Omental fat pad (tissue), 4 donors: ENCODE data around the gene TMEM163. TPM values are rescaled to one million over a fixed set of nuclear protein-coding genes. Genes with fewer than 3 reads are reported as not detected.

Experiments
- ATAC-seq: fragments of 150-250 bp; one replicate; pipeline ENCODE4 v1.9.1; 2016; ENCODE audit warnings: mild to moderate bottlenecking, moderate library complexity; ENCODE audit not compliant: low FRiP score
- DNase-seq: peaks from one replicate; pipeline ENCODE4 v3.0.0-alpha.2; 2019; ENCODE audit warnings: low spot score
- total RNA-seq, 4 donors: library from RNA; depleted of rRNA; stranded (reverse); fragments of >200 nt; gene quantifications; one replicate each; pipeline ENCODE4 v1.1.0, GENCODE V29; 2016
- TF ChIP-seq, protein P1 (sequence below), 3 donors: fragments of 450-650 bp; IDR thresholded peaks; one replicate each; pipeline ENCODE4 v1.5.1; 2016 to 2017; ENCODE audit warnings: antibody characterized with exemption in 3 of 3, mild to moderate bottlenecking in 3 of 3, moderate library complexity in 2 of 3

The TMEM163 gene
- total RNA-seq, 4 donors from 2014 or later, result 0.28 to 6.4 (median 1.2) TPM

DNA sequence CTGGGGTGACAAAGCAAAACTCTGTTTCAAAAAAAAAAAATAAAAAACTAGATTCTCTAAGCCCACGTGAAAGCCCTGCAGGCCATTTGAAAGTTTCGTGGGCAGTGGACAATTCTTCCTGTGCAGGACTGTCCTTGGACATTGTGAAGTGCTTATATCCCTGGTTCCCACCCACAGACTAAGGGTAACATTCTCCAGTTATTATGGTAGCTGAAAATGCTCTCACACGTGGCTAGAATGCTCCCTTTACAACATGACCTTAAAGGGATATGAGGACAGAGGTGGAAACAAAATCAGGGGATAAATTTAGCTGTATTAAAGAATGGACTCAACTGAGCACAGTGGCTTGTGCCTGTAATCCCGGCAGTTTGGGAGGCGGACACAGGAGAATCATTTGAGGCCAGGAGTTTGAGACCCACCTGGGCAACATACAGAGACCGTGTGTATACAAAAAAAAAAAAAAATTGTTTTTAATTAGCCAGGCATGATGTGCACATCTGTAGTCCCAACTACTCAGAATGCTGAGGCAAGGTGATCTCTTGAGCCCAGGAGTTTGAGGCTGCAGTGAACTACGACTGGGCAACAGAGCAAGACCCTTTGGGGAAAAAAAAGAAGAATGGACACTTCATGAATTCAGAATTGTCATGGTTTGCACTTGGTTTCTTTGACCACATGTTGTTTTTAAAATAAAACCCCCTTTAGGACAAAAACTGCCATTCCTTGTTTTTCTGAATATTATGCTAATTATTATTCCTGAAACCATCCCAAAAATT is 297.1 kb downstream of the TMEM163 start:
- TF ChIP-seq, protein P1, sequence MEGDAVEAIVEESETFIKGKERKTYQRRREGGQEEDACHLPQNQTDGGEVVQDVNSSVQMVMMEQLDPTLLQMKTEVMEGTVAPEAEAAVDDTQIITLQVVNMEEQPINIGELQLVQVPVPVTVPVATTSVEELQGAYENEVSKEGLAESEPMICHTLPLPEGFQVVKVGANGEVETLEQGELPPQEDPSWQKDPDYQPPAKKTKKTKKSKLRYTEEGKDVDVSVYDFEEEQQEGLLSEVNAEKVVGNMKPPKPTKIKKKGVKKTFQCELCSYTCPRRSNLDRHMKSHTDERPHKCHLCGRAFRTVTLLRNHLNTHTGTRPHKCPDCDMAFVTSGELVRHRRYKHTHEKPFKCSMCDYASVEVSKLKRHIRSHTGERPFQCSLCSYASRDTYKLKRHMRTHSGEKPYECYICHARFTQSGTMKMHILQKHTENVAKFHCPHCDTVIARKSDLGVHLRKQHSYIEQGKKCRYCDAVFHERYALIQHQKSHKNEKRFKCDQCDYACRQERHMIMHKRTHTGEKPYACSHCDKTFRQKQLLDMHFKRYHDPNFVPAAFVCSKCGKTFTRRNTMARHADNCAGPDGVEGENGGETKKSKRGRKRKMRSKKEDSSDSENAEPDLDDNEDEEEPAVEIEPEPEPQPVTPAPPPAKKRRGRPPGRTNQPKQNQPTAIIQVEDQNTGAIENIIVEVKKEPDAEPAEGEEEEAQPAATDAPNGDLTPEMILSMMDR (IDR thresholded peaks at IDR 0.05), result no peak
- no peak for ATAC-seq

DNA sequence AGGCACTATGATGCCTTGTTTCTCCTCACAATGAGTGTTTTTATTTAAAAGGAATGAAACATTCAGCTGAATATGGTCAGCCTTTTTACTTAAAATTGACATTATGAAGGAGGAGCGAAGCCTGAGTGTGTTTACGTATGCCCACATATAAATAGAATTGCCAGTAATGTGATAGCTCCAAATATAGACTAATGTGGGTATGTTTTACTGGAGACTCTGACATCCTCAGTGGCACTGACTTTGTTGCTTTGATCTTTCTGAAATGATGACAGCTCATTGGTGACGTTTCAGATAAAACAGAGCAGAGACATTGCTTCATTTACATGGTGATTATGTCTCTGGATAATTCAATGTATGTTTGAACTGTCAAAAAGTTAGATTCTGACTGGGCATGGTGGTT is 297.9 kb downstream of the TMEM163 start:
- ATAC-seq, result no peak
- DNase-seq, result no peak
- TF ChIP-seq, protein P1 (IDR thresholded peaks at IDR 0.05), result no peak

More for the DNA sequence above, 297.1 kb downstream of the TMEM163 start:
- no peak for DNase-seq

DNA sequence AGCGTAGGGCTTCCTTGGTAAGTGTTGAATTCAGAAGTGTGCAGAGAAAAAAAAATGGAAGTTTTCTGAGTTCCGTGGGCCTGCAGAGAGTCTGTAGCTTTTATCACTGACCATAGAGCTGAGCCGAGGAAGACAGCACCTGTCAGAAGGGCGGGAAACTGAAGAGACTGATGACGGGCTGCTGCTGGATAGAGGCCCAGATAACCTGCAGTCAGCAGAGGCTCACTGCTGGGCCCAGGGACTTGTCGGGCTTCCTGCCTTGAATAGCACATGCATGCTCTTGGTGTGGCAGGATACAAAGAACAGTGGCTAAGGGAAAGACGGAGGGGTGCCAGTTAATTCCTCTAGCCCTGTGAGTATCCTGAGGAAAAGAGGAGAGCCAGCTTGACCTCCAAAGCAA is 298.5 kb downstream of the TMEM163 start:
- ATAC-seq (no peak), DNase-seq (no peak)
- TF ChIP-seq, protein P1 (IDR thresholded peaks at IDR 0.05), result no peak

DNA sequence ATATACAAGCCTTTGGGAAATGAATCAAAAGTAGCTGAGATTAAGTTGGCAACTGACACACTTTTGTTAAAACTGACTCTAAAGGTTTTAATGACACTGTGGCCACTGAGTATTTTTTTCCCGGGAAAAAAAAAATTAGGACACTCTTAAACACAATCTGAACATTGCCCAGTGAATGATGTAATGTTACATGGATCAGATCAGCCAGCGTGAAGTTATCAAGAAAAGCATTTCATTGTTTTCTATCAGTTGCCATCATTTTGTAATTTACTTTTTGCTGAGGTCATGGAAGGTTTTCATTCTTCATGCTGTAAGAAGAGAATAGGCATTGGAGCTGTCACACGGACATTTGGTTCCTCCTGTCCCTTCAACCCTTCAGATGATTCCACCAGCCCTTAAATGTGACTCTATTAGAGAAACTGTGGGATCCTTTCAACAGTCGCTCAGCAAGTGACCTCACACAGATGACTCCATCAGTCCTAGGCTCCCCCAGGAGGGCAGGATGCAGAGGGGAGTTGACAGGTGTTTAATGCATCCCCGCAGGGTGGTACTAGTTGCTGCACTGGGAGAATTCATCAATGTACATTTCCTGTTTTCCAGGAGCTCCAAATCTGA is 300.7 kb downstream of the TMEM163 start:
- TF ChIP-seq, protein P1 (IDR thresholded peaks at IDR 0.05), result no peak

DNA sequence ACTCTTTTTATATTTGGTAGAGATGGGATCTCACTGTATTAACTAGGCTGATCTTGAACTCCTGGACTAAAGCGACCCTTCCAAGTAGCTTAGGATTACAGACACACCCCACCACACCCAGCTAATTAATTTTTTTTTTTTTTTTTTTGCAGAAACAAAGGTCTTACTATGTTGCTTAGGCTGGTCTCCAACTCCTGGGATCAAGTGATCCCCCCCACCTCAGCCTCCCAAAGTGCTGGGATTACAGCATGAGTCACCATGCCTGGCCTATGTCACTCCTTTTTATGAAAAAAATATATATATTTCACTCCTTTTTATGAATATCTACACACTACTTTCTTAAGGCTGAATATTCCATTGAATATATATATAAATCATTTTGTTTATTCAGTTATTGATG is 302.2 kb downstream of the TMEM163 start:
- no peak for ATAC-seq
- TF ChIP-seq, protein P1 (IDR thresholded peaks at IDR 0.05), result no peak
- DNase-seq, result no peak

More for the DNA sequence above, 300.7 kb downstream of the TMEM163 start:
- DNase-seq (no peak), ATAC-seq (no peak)

DNA sequence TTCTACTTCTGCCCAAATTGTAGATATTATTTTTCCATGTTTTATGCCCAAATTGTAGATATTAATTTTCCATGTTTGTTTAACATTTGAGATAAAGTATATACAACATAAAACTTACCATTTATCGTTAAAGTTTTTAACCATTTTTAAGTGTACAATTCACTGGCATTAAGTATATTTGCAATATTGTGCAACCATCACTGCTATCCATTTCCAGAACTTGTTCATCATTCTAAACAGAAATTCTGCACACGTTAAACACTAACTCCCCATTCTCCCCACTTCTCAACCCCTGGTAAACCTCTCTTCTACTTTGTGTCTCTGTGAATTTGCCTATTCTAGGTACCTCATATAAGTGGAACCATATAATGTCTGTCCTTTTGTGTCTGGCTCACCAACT is 302.8 kb downstream of the TMEM163 start:
- TF ChIP-seq, protein P1 (IDR thresholded peaks at IDR 0.05), result no peak
- DNase-seq (no peak), ATAC-seq (no peak)

DNA sequence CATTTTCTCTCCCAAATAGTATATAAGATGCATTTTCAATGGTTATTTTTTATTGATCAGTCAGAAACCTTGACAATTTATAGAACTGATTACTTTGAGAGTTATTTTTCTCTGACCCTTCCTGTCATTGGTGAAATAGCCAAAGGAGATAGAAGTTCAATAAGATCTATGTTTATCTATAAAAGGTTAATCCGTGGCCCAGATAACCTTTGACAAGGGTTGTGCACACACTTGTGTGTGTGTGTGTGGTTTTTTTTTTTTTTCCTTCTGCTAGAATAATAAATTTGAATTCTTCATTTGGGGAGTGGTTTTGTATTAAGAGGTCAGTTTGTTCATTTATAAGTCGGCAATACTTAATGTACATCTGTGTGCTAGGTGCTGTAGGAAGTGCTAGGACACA is 304.9 kb downstream of the TMEM163 start:
- TF ChIP-seq, protein P1 (IDR thresholded peaks at IDR 0.05), result no peak

More for the DNA sequence above, 304.9 kb downstream of the TMEM163 start:
- no peak for DNase-seq
- no peak for ATAC-seq
